GM23338 (cell line): ENCODE measurements around the gene FOXJ3. TPM values are rescaled to one million over a fixed set of nuclear protein-coding genes. Genes with fewer than 3 reads are reported as not detected.

Source experiments
- ATAC-seq: fragments of 200-7000 bp; cut with Tn5 transposase; 3 replicates; pipeline ENCODE4 v1.9.1; 2020
- DNase-seq: peaks from one replicate; pipeline ENCODE4 v3.0.0-alpha.2; 2015; ENCODE audit warnings: low spot score
- H2AFZ ChIP-seq: fragments of 200-600 bp; sonication (generic); 2 replicates; pipeline ENCODE4 v1.8.0; 2016; ENCODE audit warnings: antibody characterized with exemption, mild to moderate bottlenecking, moderate library complexity
- H3F3A ChIP-seq: fragments of 200-600 bp; sonication (generic); replicated peaks from 2 replicates; pipeline ENCODE4 v1.8.0; 2017; ENCODE audit warnings: antibody characterized with exemption, mixed run types, low read depth
- H3K27ac ChIP-seq: fragments of 200-600 bp; sonication (generic); 2 replicates; pipeline ENCODE4 v1.6.1; 2016; ENCODE audit warnings: low read depth
- H3K27me3 ChIP-seq: fragments of 200-600 bp; sonication (generic); 2 replicates; pipeline ENCODE4 v1.8.0; 2016; ENCODE audit warnings: mild to moderate bottlenecking, mixed run types, moderate library complexity; ENCODE audit not compliant: insufficient read depth
- H3K36me3 ChIP-seq: fragments of 200-600 bp; sonication (generic); 2 replicates; pipeline ENCODE4 v1.8.0; 2016; ENCODE audit warnings: mild to moderate bottlenecking; ENCODE audit not compliant: insufficient read depth
- H3K4me1 ChIP-seq: fragments of 200-600 bp; sonication (generic); 2 replicates; pipeline ENCODE4 v1.8.0; 2016; ENCODE audit warnings: mild to moderate bottlenecking, moderate library complexity; ENCODE audit not compliant: insufficient read depth
- H3K4me2 ChIP-seq: fragments of 200-600 bp; sonication (generic); 2 replicates; pipeline ENCODE4 v1.7.1; 2017; ENCODE audit warnings: mixed run types
- H3K4me3 ChIP-seq: fragments of 200-600 bp; sonication (generic); 2 replicates; pipeline ENCODE4 v1.6.1; 2016; ENCODE audit warnings: mixed run types
- H3K79me2 ChIP-seq: fragments of 200-600 bp; sonication (generic); replicated peaks from 2 replicates; pipeline ENCODE4 v1.8.0; 2017; ENCODE audit warnings: mild to moderate bottlenecking; ENCODE audit not compliant: insufficient read depth
- H3K9me2 ChIP-seq: fragments of 200-600 bp; sonication (generic); 2 replicates; pipeline ENCODE4 v1.8.0; 2017; ENCODE audit not compliant: insufficient read depth
- H4K20me1 ChIP-seq: fragments of 200-600 bp; sonication (generic); replicated peaks from 2 replicates; pipeline ENCODE4 v1.8.0; 2017; ENCODE audit warnings: mild to moderate bottlenecking; ENCODE audit not compliant: insufficient read depth
- H3K27ac Mint-ChIP-seq: 2 replicates; pipeline ENCODE4 v1.8.0; 2020; ENCODE audit warnings: inconsistent platforms, mild to moderate bottlenecking, moderate library complexity, mixed read lengths
- H3K27me3 Mint-ChIP-seq: 3 replicates; pipeline ENCODE4 v1.8.0; 2022; ENCODE audit warnings: low read depth, mild to moderate bottlenecking, moderate library complexity, mixed read lengths, inconsistent platforms; ENCODE audit not compliant: insufficient read depth, poor library complexity
- H3K36me3 Mint-ChIP-seq: 3 replicates; pipeline ENCODE4 v1.8.0; 2021; ENCODE audit warnings: low read depth, mild to moderate bottlenecking, inconsistent platforms, moderate library complexity, mixed read lengths
- H3K4me1 Mint-ChIP-seq: 3 replicates; pipeline ENCODE4 v1.8.0; 2020; ENCODE audit warnings: mild to moderate bottlenecking, inconsistent platforms, mixed read lengths
- H3K4me3 Mint-ChIP-seq: 3 replicates; pipeline ENCODE4 v1.8.0; 2021; ENCODE audit warnings: moderate library complexity, mild to moderate bottlenecking, inconsistent platforms, mixed read lengths
- H3K9me3 Mint-ChIP-seq: 3 replicates; pipeline ENCODE4 v1.8.0; 2020; ENCODE audit warnings: moderate library complexity, mild to moderate bottlenecking, inconsistent platforms, mixed read lengths
- CREB1 ChIP-seq: fragments of 250-450 bp; sonication (Bioruptor Pico); IDR thresholded peaks from 2 replicates; pipeline ENCODE4 v1.5.0; 2020; ENCODE audit warnings: low read depth, mild to moderate bottlenecking, moderate library complexity
- EZH2 ChIP-seq: fragments of 200-600 bp; sonication (generic); IDR thresholded peaks from one replicate; pipeline ENCODE4 v1.8.0; 2017; ENCODE audit warnings: antibody characterized with exemption, mild to moderate bottlenecking, low read depth; ENCODE audit not compliant: unreplicated experiment
- EZH2phosphoT487 ChIP-seq: fragments of 200-600 bp; sonication (generic); IDR thresholded peaks from one replicate; pipeline ENCODE4 v1.8.1; 2018; ENCODE audit warnings: antibody characterized with exemption; ENCODE audit not compliant: unreplicated experiment
- JUNB ChIP-seq: IDR thresholded peaks from one replicate; pipeline ENCODE4 v1.6.1; 2016; ENCODE audit warnings: antibody characterized with exemption; ENCODE audit not compliant: unreplicated experiment
- NANOG ChIP-seq: IDR thresholded peaks from 2 replicates; pipeline ENCODE4 v1.6.1; 2016; ENCODE audit warnings: antibody characterized with exemption, borderline replicate concordance
- POLR2AphosphoS5 ChIP-seq: IDR thresholded peaks from 2 replicates; pipeline ENCODE4 v1.6.1; 2016; ENCODE audit warnings: antibody characterized with exemption, low read depth
- STAT1 ChIP-seq: IDR thresholded peaks from one replicate; pipeline ENCODE4 v1.6.1; 2016; ENCODE audit warnings: antibody characterized with exemption; ENCODE audit not compliant: unreplicated experiment
- ZNF114 ChIP-seq: fragments of 250-450 bp; sonication (Bioruptor Pico); IDR thresholded peaks from 2 replicates; pipeline ENCODE4 v1.5.0; 2020; ENCODE audit warnings: mild to moderate bottlenecking, moderate library complexity
- ZNF331 ChIP-seq: fragments of 250-450 bp; sonication (Bioruptor Pico); IDR thresholded peaks from 2 replicates; pipeline ENCODE4 v1.5.0; 2020; ENCODE audit warnings: low read depth, mild to moderate bottlenecking, moderate library complexity
- polyA plus RNA-seq: library from polyadenylated mRNA; unstranded; fragments of >200 nt; fragmentation: Nextera tagmentation; extraction: Ambion mirVana; gene quantifications from 2 replicates; pipeline ENCODE4 v1.2.1, GENCODE V29; 2016
- total RNA-seq: library from RNA; depleted of rRNA; stranded (reverse); fragments of >200 nt; shearing (Covaris generic); gene quantifications from 2 replicates; pipeline ENCODE4 v1.2.3, GENCODE V29; 2014
- TF ChIP-seq, protein P1 (sequence below): IDR thresholded peaks from 2 replicates; pipeline ENCODE4 v1.6.1; 2016; ENCODE audit warnings: antibody characterized with exemption
- TF ChIP-seq, protein P2 (sequence below), 2 experiments: fragments of 200-600 bp in 1 of 2; sonication (generic) in 1 of 2; conservative IDR thresholded peaks; 2 replicates each; pipeline versions ENCODE4 v1.5.1 to v1.6.1; 2016 to 2017; ENCODE audit warnings: antibody characterized with exemption in 2 of 2, low read depth in 2 of 2, mild to moderate bottlenecking in 2 of 2, moderate library complexity in 1 of 2
- TF ChIP-seq, protein P3 (sequence below): IDR thresholded peaks from one replicate; pipeline ENCODE4 v1.6.1; 2018; ENCODE audit warnings: antibody characterized with exemption; ENCODE audit not compliant: unreplicated experiment
- TF ChIP-seq, protein P4 (sequence below): fragments of 250-450 bp; sonication (Bioruptor Pico); IDR thresholded peaks from 2 replicates; pipeline ENCODE4 v1.5.0; 2020; ENCODE audit warnings: mild to moderate bottlenecking, moderate library complexity

The FOXJ3 gene
- total and polyA plus RNA-seq, 2 experiments from 2014 or later = 36.6 to 53.3 TPM

- H3K4me2 ChIP-seq = 0 out of 2 replicates have a peak overlapping the region, but pooled peaks have one; percentile 86
- peaks cover 44% of the 10 kb centered on the region for H3K4me1 Mint-ChIP-seq
- peak overlapping the region; percentile 10; the same call in 1 of the 3 replicates for H3K4me3 Mint-ChIP-seq
- peaks cover 26% of the 10 kb centered on the region for H3K79me2 ChIP-seq
- 0 out of 2 replicates have a peak overlapping the region, but pooled peaks have one; percentile 6 for H3K27ac Mint-ChIP-seq
- no peaks in the 10 kb centered on the region; the same call in 2 of the 3 replicates for H3K9me3 Mint-ChIP-seq
- H3K27ac ChIP-seq = no peak overlapping the region
- H2AFZ ChIP-seq = no peak overlapping the region
- H3K36me3 Mint-ChIP-seq = no peaks in the 10 kb centered on the region; the same call in 2 of the 3 replicates
- no peaks in the 10 kb centered on the region for H3K27me3 ChIP-seq
- 0 out of 2 replicates have a peak, but pooled peaks cover 6% of the 10 kb centered on the region for H3F3A ChIP-seq
- peaks cover 46% of the 10 kb centered on the region for H3K4me1 ChIP-seq
- no peak for TF ChIP-seq STAT1
- TF ChIP-seq NANOG = no peak
- TF ChIP-seq EZH2 = no peak
- no peak for TF ChIP-seq EZH2phosphoT487
- TF ChIP-seq ZNF114 (CRISPR knock-in tag) = no peak
- TF ChIP-seq ZNF331 (CRISPR knock-in tag) = no peak
- TF ChIP-seq POLR2AphosphoS5 = no peak
- TF ChIP-seq, protein P1, sequence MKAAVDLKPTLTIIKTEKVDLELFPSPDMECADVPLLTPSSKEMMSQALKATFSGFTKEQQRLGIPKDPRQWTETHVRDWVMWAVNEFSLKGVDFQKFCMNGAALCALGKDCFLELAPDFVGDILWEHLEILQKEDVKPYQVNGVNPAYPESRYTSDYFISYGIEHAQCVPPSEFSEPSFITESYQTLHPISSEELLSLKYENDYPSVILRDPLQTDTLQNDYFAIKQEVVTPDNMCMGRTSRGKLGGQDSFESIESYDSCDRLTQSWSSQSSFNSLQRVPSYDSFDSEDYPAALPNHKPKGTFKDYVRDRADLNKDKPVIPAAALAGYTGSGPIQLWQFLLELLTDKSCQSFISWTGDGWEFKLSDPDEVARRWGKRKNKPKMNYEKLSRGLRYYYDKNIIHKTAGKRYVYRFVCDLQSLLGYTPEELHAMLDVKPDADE = no peak
- TF ChIP-seq, protein P2, sequence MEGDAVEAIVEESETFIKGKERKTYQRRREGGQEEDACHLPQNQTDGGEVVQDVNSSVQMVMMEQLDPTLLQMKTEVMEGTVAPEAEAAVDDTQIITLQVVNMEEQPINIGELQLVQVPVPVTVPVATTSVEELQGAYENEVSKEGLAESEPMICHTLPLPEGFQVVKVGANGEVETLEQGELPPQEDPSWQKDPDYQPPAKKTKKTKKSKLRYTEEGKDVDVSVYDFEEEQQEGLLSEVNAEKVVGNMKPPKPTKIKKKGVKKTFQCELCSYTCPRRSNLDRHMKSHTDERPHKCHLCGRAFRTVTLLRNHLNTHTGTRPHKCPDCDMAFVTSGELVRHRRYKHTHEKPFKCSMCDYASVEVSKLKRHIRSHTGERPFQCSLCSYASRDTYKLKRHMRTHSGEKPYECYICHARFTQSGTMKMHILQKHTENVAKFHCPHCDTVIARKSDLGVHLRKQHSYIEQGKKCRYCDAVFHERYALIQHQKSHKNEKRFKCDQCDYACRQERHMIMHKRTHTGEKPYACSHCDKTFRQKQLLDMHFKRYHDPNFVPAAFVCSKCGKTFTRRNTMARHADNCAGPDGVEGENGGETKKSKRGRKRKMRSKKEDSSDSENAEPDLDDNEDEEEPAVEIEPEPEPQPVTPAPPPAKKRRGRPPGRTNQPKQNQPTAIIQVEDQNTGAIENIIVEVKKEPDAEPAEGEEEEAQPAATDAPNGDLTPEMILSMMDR (conservative IDR thresholded peaks at IDR 0.05; ENCODE audit: low read depth in 2 of 2) = no peak
- no peak for TF ChIP-seq CREB1 (CRISPR knock-in tag)
- TF ChIP-seq, protein P3, sequence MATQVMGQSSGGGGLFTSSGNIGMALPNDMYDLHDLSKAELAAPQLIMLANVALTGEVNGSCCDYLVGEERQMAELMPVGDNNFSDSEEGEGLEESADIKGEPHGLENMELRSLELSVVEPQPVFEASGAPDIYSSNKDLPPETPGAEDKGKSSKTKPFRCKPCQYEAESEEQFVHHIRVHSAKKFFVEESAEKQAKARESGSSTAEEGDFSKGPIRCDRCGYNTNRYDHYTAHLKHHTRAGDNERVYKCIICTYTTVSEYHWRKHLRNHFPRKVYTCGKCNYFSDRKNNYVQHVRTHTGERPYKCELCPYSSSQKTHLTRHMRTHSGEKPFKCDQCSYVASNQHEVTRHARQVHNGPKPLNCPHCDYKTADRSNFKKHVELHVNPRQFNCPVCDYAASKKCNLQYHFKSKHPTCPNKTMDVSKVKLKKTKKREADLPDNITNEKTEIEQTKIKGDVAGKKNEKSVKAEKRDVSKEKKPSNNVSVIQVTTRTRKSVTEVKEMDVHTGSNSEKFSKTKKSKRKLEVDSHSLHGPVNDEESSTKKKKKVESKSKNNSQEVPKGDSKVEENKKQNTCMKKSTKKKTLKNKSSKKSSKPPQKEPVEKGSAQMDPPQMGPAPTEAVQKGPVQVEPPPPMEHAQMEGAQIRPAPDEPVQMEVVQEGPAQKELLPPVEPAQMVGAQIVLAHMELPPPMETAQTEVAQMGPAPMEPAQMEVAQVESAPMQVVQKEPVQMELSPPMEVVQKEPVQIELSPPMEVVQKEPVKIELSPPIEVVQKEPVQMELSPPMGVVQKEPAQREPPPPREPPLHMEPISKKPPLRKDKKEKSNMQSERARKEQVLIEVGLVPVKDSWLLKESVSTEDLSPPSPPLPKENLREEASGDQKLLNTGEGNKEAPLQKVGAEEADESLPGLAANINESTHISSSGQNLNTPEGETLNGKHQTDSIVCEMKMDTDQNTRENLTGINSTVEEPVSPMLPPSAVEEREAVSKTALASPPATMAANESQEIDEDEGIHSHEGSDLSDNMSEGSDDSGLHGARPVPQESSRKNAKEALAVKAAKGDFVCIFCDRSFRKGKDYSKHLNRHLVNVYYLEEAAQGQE = no peak
- no peak for TF ChIP-seq JUNB
- TF ChIP-seq, protein P4, sequence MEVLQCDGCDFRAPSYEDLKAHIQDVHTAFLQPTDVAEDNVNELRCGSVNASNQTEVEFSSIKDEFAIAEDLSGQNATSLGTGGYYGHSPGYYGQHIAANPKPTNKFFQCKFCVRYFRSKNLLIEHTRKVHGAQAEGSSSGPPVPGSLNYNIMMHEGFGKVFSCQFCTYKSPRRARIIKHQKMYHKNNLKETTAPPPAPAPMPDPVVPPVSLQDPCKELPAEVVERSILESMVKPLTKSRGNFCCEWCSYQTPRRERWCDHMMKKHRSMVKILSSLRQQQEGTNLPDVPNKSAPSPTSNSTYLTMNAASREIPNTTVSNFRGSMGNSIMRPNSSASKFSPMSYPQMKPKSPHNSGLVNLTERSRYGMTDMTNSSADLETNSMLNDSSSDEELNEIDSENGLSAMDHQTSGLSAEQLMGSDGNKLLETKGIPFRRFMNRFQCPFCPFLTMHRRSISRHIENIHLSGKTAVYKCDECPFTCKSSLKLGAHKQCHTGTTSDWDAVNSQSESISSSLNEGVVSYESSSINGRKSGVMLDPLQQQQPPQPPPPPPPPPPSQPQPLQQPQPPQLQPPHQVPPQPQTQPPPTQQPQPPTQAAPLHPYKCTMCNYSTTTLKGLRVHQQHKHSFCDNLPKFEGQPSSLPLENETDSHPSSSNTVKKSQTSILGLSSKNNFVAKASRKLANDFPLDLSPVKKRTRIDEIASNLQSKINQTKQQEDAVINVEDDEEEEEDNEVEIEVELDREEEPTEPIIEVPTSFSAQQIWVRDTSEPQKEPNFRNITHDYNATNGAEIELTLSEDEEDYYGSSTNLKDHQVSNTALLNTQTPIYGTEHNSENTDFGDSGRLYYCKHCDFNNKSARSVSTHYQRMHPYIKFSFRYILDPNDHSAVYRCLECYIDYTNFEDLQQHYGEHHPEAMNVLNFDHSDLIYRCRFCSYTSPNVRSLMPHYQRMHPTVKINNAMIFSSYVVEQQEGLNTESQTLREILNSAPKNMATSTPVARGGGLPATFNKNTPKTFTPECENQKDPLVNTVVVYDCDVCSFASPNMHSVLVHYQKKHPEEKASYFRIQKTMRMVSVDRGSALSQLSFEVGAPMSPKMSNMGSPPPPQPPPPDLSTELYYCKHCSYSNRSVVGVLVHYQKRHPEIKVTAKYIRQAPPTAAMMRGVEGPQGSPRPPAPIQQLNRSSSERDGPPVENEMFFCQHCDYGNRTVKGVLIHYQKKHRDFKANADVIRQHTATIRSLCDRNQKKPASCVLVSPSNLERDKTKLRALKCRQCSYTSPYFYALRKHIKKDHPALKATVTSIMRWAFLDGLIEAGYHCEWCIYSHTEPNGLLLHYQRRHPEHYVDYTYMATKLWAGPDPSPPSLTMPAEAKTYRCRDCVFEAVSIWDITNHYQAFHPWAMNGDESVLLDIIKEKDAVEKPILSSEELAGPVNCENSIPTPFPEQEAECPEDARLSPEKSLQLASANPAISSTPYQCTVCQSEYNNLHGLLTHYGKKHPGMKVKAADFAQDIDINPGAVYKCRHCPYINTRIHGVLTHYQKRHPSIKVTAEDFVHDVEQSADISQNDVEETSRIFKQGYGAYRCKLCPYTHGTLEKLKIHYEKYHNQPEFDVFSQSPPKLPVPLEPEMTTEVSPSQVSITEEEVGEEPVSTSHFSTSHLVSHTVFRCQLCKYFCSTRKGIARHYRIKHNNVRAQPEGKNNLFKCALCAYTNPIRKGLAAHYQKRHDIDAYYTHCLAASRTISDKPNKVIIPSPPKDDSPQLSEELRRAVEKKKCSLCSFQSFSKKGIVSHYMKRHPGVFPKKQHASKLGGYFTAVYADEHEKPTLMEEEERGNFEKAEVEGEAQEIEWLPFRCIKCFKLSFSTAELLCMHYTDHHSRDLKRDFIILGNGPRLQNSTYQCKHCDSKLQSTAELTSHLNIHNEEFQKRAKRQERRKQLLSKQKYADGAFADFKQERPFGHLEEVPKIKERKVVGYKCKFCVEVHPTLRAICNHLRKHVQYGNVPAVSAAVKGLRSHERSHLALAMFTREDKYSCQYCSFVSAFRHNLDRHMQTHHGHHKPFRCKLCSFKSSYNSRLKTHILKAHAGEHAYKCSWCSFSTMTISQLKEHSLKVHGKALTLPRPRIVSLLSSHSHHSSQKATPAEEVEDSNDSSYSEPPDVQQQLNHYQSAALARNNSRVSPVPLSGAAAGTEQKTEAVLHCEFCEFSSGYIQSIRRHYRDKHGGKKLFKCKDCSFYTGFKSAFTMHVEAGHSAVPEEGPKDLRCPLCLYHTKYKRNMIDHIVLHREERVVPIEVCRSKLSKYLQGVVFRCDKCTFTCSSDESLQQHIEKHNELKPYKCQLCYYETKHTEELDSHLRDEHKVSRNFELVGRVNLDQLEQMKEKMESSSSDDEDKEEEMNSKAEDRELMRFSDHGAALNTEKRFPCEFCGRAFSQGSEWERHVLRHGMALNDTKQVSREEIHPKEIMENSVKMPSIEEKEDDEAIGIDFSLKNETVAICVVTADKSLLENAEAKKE (CRISPR knock-in tag) = no peak
- H4K20me1 ChIP-seq = peaks cover 16% of the 10 kb centered on the region
- H3K9me2 ChIP-seq = no peaks in the 10 kb centered on the region
- H3K36me3 ChIP-seq = no peaks in the 10 kb centered on the region
- H3K27me3 Mint-ChIP-seq = peaks cover 17% of the 10 kb centered on the region
- ATAC-seq (no peak), DNase-seq (no peak)
- H3K4me3 ChIP-seq = no peak overlapping the region
Measured at GRCh38 chr1:42336978-42337377, 1.9 kb upstream of the FOXJ3 start.
